Adrenal gland (tissue), 12 donors: ENCODE data around the gene HOXA9. TPM values are rescaled to one million over a fixed set of nuclear protein-coding genes. Genes with fewer than 3 reads are reported as not detected.

Experiments
- DNase-seq, 7 donors: peaks; one replicate each; pipeline ENCODE4 v3.0.0-alpha.2; 2019 to 2020
- H3K27ac ChIP-seq, 5 donors: fragments of 200-600 bp; sonication (generic) in 4 of 5; 1 replicate in 3 of 5; 2 replicates in 2 of 5; pipeline versions ENCODE4 v1.5.1 to v1.8.0; 2016 to 2020; ENCODE audit warnings: mild to moderate bottlenecking in 1 of 5
- H3K27me3 ChIP-seq: fragments of 200-600 bp; 2 replicates; pipeline ENCODE4 v1.8.0; 2021
- H3K36me3 ChIP-seq, 2 donors: fragments of 200-600 bp; replicated peaks in 1 of 2; 1 replicate in 1 of 2; 2 replicates in 1 of 2; pipeline versions ENCODE4 v1.5.1 to v1.8.0; 2018 to 2022
- H3K4me1 ChIP-seq, 2 donors: fragments of 200-600 bp; replicated peaks in 1 of 2; 1 replicate in 1 of 2; 2 replicates in 1 of 2; pipeline versions ENCODE4 v1.5.1 to v1.8.0; 2018 to 2021
- H3K4me3 ChIP-seq, 4 donors: fragments of 200-600 bp; sonication (generic) in 3 of 4; one replicate each; pipeline ENCODE4 v1.5.1; 2016 to 2018
- H3K9me3 ChIP-seq, 3 donors: fragments of 200-600 bp; sonication (generic) in 1 of 3; replicated peaks in 1 of 3; 1 replicate in 2 of 3; 2 replicates in 1 of 3; pipeline versions ENCODE4 v1.5.1 to v1.8.0; 2016 to 2021
- POLR2A ChIP-seq, 2 donors: fragments of 450-650 bp; IDR thresholded peaks; one replicate each; pipeline ENCODE4 v1.6.1; 2017; ENCODE audit warnings: antibody characterized with exemption in 2 of 2, mild to moderate bottlenecking in 2 of 2, moderate library complexity in 1 of 2
- WGBS, 4 donors: extraction: QIAGEN DNeasy Blood & Tissue Kit in 2 of 4; methylation state at CpG; one replicate each; pipeline versions ENCODE4 v1.1.5 to v1.1.7; 2013 to 2017; 5-methylcytosine and 5-hydroxymethylcytosine counted together
- intact Hi-C, 2 donors: fragments of 100-400 bp; cut with DNase I; formaldehyde crosslinking; loops; one replicate each; pipeline versions ENCODE4 v1.14.1 to v1.15.0; 2022 to 2023
- polyA plus RNA-seq, 3 donors: library from polyadenylated mRNA; stranded (reverse); fragments of 200-250 nt in 2 of 3; fragments of 350-450 nt in 1 of 3; fragmentation: Illumina TruSeq in 1 of 3; extraction: RNeasy Lipid Tissue Mini Kit (QIAGEN cat#74804) in 1 of 3; gene quantifications; one replicate each; pipeline ENCODE4 v1.2.3, GENCODE V29; 2013 to 2014
- total RNA-seq, 9 donors: library from RNA; depleted of rRNA in 4 of 9; stranded (reverse); fragments of >200 nt in 4 of 9; fragments of 120-200 nt in 1 of 9; fragmentation: NEBNext Ultra II Directional in 1 of 9; extraction: Animal tissue kit (Norgen Biotek cat#: 25700) in 1 of 9; gene quantifications; one replicate each; pipeline versions ENCODE4 v1.1.0 to v1.2.4, GENCODE V29; 2013 to 2023
- TF ChIP-seq, protein P1 (sequence below), 6 experiments: fragments of 450-650 bp in 4 of 6; fragments of 200-600 bp in 2 of 6; sonication (generic) in 1 of 6; IDR thresholded peaks; 1 replicate in 5 of 6; 2 replicates in 1 of 6; pipeline versions ENCODE4 v1.5.1 to v1.8.0; 2016 to 2021; ENCODE audit warnings: antibody characterized with exemption in 6 of 6, mild to moderate bottlenecking in 2 of 6, moderate library complexity in 1 of 6
- donor health status: healthy with polysubstance abuse.
- donor health status: Bipolar disorder and iron deficiency.
- donor health status: DM: yes; HTN: yes; CAD: no.
- donor health status: DM: no; HTN: no; CAD: no.
- donor health status: DM: no; HTN: no; CAD: no.
- donor health status: DM: yes; HTN: yes; CAD: no.

The HOXA9 gene
- total and polyA plus RNA-seq, 12 donors, result 2.6 to 26.7 (median 11.7) TPM

DNA sequence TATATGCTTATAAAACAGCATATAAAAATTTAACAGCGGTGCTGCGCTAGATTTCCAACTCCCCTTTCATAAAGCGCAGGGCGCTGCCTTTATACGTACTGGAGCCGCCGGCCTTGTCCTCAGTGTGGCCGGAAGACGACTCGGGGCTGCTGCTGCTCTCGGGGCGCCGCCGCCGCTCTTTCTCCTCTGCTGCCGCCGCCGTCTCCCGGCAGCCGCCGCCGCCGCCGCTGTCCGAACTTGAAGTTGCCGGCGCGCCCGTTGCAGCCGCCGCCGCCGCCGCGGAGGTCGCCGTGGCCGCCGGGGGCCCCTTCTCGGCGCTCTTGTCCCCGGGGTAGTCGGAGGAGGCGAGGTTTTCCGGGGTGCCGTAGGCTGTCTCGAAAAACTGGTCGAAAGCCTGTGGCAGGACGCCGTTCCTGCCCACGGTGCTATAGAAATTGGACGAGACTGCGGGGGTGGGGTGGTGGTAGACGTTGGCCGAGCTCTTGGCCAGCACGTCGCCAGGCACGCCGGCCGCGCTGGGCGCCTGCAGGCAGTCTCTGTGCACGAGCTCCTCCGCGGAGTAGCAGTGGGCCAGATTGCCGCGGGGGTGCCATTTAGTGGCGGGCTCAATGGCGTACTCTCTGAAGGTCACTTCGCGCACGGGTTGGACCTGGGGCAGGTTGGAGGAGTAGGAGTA, 19.1 kb upstream of the HOXA9 start:
- Histone ChIP-seq H3K4me3 (peak overlapping the region in 1 of 4 donors; percentile 42), H3K27me3 (peaks cover 98% of the 10 kb centered on the region), H3K27ac (no peak overlapping the region), H3K9me3 (no peaks in the 10 kb centered on the region), H3K4me1 (peaks cover 17 to 33% of the 10 kb centered on the region in 2 donors), H3K36me3 (no peaks in the 10 kb centered on the region)
- 2 to 6% (median 4%) methylated on average over 10 to 72 of the region's 72 CpGs for WGBS, 4 donors
- TF ChIP-seq, protein P1, sequence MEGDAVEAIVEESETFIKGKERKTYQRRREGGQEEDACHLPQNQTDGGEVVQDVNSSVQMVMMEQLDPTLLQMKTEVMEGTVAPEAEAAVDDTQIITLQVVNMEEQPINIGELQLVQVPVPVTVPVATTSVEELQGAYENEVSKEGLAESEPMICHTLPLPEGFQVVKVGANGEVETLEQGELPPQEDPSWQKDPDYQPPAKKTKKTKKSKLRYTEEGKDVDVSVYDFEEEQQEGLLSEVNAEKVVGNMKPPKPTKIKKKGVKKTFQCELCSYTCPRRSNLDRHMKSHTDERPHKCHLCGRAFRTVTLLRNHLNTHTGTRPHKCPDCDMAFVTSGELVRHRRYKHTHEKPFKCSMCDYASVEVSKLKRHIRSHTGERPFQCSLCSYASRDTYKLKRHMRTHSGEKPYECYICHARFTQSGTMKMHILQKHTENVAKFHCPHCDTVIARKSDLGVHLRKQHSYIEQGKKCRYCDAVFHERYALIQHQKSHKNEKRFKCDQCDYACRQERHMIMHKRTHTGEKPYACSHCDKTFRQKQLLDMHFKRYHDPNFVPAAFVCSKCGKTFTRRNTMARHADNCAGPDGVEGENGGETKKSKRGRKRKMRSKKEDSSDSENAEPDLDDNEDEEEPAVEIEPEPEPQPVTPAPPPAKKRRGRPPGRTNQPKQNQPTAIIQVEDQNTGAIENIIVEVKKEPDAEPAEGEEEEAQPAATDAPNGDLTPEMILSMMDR (IDR thresholded peaks at IDR 0.05), result no peak
- TF ChIP-seq POLR2A (IDR thresholded peaks at IDR 0.05), result no peak
- intact Hi-C loops, result loop anchor here in 1 of 2 donors (10.0 kb wide), 1 partner anchor 1310 kb away; no protein-coding TSS in a partner anchor
- peak; percentile 20 to 58 (median 37) for DNase-seq

GRCh38 chr7:27183682-27184336, 18.5 kb upstream of the HOXA9 start:
- Histone ChIP-seq H3K36me3 (no peaks in the 10 kb centered on the region), H3K4me3 (peak overlapping the region in 1 of 4 donors; percentile 42), H3K4me1 (peaks cover 19 to 29% of the 10 kb centered on the region in 2 donors), H3K27me3 (peaks cover 97% of the 10 kb centered on the region), H3K27ac (no peak overlapping the region), H3K9me3 (no peaks in the 10 kb centered on the region)
- 6 to 10% (median 8%) methylated on average over 30 of the region's 30 CpGs for WGBS, 4 donors
- no peak for TF ChIP-seq POLR2A (IDR thresholded peaks at IDR 0.05)
- intact Hi-C loops, result loop anchor here in 1 of 2 donors (10.0 kb wide), 1 partner anchor 1309 kb away; no protein-coding TSS in a partner anchor
- peak in 5 of 7 donors; percentile 6 to 45 (median 14) for DNase-seq

- DNase-seq, result peak in 5 of 7 donors; percentile 13 to 43 (median 14)
- Histone ChIP-seq H3K4me3 (no peak overlapping the region), H3K27me3 (peaks cover 97% of the 10 kb centered on the region), H3K27ac (no peak overlapping the region), H3K9me3 (no peaks in the 10 kb centered on the region), H3K36me3 (no peaks in the 10 kb centered on the region), H3K4me1 (peaks cover 19 to 21% of the 10 kb centered on the region in 2 donors)
- no peak for TF ChIP-seq POLR2A (IDR thresholded peaks at IDR 0.05)
- TF ChIP-seq, protein P1 (IDR thresholded peaks at IDR 0.05), result no peak
- WGBS, 4 donors, result 15 to 27% (median 18%) methylated on average over 17 to 39 of the region's 39 CpGs
- intact Hi-C loops, result loop anchor here in 1 of 2 donors (10.0 kb wide), 1 partner anchor 1308 kb away; no protein-coding TSS in a partner anchor
Observed at GRCh38 chr7:27182861-27183681, 17.7 kb upstream of the HOXA9 start.

- peaks cover 19% of the 10 kb centered on the region in 2 donors for H3K4me1 ChIP-seq
- H3K4me3 ChIP-seq, result no peak overlapping the region
- WGBS, 4 donors, result 36 to 56% (median 47%) methylated on average over 4 of the region's 4 CpGs
- DNase-seq, result peak in 5 of 7 donors; percentile 6 to 36 (median 13)
- TF ChIP-seq POLR2A (IDR thresholded peaks at IDR 0.05), result no peak
- TF ChIP-seq, protein P1 (IDR thresholded peaks at IDR 0.05), result no peak
- H3K9me3 ChIP-seq, result no peaks in the 10 kb centered on the region
- no peaks in the 10 kb centered on the region for H3K36me3 ChIP-seq
- intact Hi-C loops, result loop anchor here in 1 of 2 donors (10.0 kb wide), 1 partner anchor 1308 kb away; no protein-coding TSS in a partner anchor
- H3K27ac ChIP-seq, result no peak overlapping the region
- H3K27me3 ChIP-seq, result peaks cover 94% of the 10 kb centered on the region
Observed at GRCh38 chr7:27182285-27182841, 17.0 kb upstream of the HOXA9 start.
